GM19395 (cell line): Measurements from ENCODE around the gene TBPL1.

Experiments used
- ATAC-seq: cut with Tn5 transposase; IDR thresholded peaks from one replicate; pipeline ENCODE4 v1.9.1; 2021; ENCODE audit warnings: mild to moderate bottlenecking, moderate library complexity; ENCODE audit not compliant: unreplicated experiment

The TBPL1 gene

GRCh38 chr6:134003542-134003951, 50.5 kb downstream of the TBPL1 start:
- no peak for ATAC-seq

- ATAC-seq: no peak
These were observed 51.7 kb downstream of the TBPL1 start for GRCh38 chr6:134004714-134005113.

GRCh38 chr6:134005800-134006199, 52.8 kb downstream of the TBPL1 start:
- no peak for ATAC-seq

- no peak for ATAC-seq
These were observed 54.1 kb downstream of the TBPL1 start for GRCh38 chr6:134007077-134007476.

- ATAC-seq: no peak
These were observed 56.9 kb downstream of the TBPL1 start for GRCh38 chr6:134009876-134010275.

- no peak for ATAC-seq
These were observed 57.4 kb downstream of the TBPL1 start for GRCh38 chr6:134010400-134010799.

GRCh38 chr6:134010974-134011373, 58.0 kb downstream of the TBPL1 start:
- no peak for ATAC-seq

- ATAC-seq: no peak
These were observed 61.6 kb downstream of the TBPL1 start for GRCh38 chr6:134014588-134015137.

- ATAC-seq: no peak
These were observed 62.9 kb downstream of the TBPL1 start for GRCh38 chr6:134015719-134016557.

GRCh38 chr6:134016558-134016814, 63.5 kb downstream of the TBPL1 start:
- ATAC-seq: no peak

- no peak for ATAC-seq
These were observed 67.0 kb downstream of the TBPL1 start for GRCh38 chr6:134020071-134020470.

GRCh38 chr6:134020543-134020942, 67.5 kb downstream of the TBPL1 start:
- ATAC-seq: no peak

- ATAC-seq: no peak
These were observed 67.9 kb downstream of the TBPL1 start for GRCh38 chr6:134020968-134021367.

- ATAC-seq: no peak
These were observed 68.5 kb downstream of the TBPL1 start for GRCh38 chr6:134021396-134022122.

- ATAC-seq: no peak
These were observed 69.6 kb downstream of the TBPL1 start for GRCh38 chr6:134022650-134023049.

- ATAC-seq: no peak
These were observed 73.6 kb downstream of the TBPL1 start for GRCh38 chr6:134026597-134026996.

- no peak for ATAC-seq
These were observed 75.4 kb downstream of the TBPL1 start for GRCh38 chr6:134028438-134028837.

- no peak for ATAC-seq
These were observed 76.8 kb downstream of the TBPL1 start for GRCh38 chr6:134029495-134030455.

- ATAC-seq: no peak
These were observed 78.8 kb downstream of the TBPL1 start for GRCh38 chr6:134031696-134032255.

- ATAC-seq: no peak
These were observed 81.5 kb downstream of the TBPL1 start for GRCh38 chr6:134034478-134034877.
